HG03354 (cell line): ENCODE measurements around the gene CCL27.

Source experiments
- ATAC-seq: cut with Tn5 transposase; IDR thresholded peaks from one replicate; pipeline ENCODE4 v1.9.1; 2021; ENCODE audit warnings: mild to moderate bottlenecking; ENCODE audit not compliant: unreplicated experiment, poor library complexity, severe bottlenecking

CCL27 gene

GRCh38 chr9:34630402-34631154, 31.9 kb downstream of the CCL27 start:
- no peak for ATAC-seq

GRCh38 chr9:34629491-34629808, 33.0 kb downstream of the CCL27 start:
- no peak for ATAC-seq

DNA sequence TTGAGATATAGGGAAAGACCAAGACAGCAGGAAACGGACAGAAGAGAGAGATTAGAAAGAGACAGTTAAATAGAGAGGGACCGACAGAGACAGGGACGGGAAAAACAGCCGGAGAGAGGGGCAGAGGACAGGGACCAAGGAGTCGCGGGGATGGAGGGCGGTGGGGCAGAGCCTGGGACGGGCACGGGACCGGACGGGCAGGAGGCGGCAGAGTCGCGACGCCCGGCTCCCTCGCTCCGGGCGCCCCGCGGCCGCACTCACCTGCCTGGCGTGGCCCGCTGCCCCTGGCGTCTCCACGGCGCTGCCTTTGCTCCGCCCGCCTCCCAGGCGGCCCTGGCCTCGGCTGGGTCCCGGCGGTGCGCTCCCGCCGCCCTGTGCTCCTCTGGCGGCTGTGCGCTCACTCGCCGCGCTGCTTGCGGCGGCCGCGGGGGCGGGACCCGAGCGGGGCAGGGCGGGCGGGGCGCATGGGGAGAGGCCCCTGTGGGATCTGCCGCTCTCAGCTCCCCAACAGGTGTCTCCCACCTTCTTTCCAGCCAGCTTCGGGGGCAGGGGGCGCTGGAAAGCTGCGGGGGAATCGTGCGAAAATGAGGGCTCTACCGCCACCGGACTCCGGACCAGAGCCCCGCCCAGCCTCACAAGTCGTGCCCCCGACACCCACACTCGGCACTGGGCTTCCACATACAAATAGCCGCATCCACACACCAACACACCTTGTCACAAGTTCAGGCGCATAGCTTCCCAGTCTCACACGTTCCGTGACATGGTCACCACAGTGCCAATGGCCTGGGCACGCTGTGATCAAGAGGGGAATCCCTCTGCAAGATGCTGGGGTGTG, 33.6 kb downstream of the CCL27 start, which contains the start of gene ARID3C:
Gene ARID3C (minus strand): TSS at position 411 of the 835 bp plus-strand sequence. CDS start 1,052 bp downstream, outside the sequence.
- ATAC-seq = no peak

- no peak for ATAC-seq
Observed at GRCh38 chr9:34627716-34628655, 34.5 kb downstream of the CCL27 start.

DNA sequence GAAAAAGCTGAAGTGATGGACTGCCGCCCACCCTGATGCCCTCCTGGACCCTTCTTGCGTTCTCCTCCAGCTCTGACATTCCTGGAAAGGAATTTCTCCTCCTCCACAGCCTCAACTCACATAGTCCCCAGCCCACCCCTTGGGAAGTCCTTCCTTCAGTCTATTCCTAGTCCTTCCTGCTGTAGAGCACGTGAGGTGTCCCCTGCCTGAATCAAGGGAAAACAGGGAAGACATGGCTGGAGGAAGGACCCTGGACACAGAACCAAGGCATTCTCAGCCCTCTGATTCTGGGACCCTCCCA, 37.3 kb downstream of the CCL27 start:
- no peak for ATAC-seq

DNA sequence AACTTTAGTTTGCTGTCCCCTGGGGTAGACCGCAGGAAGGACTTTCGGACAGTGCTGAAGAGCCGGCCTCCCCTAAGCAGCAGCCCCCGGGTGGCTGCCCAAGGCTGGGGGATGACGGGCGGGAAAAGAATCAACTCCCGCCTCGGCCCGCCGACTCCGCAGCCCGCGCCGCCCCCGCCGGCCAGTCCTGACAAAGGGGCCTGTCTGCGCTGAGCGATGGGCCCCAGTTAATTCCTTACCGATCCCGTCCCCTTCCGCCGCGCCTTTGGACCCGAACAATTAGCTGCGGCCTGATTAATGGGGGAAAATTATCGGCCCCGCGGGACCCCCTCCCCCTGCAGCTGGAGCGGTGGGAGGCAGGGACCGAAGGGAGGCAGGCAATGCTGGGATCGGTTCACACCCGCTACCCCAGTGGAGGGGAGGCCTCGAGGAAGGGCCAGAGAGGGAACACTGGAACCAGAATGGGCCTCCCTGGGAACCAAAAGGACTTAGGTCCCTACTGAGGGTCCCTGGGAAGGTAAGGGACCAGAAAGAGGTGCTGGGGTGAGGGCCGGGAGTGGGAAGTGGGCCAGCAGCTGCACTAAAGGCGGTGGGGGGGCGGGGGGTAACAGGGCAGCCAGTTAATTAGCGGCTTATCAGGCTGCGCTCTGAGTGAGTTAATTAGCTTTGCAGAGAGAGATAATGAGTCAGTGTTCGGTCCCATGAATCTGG, 37.8 kb downstream of the CCL27 start:
- ATAC-seq = no peak

DNA sequence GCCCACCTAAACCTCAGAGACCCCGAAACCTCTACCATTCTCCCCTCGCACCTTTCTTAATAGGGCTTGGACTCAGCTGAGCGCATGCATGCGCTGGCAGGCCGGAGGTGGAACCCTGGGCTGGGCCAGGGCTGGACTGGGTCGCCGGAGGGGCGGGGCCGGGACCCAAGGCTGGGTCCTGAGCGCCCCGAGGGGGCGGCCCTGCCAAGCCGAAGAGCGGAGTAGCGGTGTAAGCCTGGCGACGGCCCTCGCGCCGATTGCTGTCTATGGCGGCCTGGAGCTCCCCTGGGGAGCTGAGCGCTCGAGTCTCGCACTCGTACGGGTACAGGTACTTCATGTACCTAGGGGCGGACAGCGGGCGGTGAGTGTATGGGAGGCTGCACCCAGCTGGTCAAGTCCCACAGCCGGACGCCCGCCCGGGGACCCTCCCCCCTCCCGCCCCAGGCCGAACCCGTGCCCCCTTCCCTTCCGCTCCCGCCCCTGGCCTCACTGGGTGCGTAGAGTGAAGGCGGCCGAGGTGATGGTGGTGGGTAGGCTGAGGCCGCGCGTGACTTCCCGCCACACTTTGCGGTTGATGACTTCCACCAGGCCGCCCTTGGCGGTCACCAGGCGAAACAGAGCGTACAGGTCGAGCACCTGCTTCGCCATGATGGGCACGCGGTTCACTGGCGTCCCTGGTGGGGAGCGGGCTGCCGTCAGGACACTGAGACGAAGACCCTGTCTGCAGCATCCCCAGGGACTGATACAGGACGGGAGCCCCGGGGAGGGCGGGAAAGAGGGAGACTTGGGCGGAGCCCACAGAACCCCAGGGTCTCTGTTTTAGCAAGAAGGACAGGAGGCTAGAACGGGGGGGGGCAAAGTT, 38.9 kb downstream of the CCL27 start:
- ATAC-seq = no peak

DNA sequence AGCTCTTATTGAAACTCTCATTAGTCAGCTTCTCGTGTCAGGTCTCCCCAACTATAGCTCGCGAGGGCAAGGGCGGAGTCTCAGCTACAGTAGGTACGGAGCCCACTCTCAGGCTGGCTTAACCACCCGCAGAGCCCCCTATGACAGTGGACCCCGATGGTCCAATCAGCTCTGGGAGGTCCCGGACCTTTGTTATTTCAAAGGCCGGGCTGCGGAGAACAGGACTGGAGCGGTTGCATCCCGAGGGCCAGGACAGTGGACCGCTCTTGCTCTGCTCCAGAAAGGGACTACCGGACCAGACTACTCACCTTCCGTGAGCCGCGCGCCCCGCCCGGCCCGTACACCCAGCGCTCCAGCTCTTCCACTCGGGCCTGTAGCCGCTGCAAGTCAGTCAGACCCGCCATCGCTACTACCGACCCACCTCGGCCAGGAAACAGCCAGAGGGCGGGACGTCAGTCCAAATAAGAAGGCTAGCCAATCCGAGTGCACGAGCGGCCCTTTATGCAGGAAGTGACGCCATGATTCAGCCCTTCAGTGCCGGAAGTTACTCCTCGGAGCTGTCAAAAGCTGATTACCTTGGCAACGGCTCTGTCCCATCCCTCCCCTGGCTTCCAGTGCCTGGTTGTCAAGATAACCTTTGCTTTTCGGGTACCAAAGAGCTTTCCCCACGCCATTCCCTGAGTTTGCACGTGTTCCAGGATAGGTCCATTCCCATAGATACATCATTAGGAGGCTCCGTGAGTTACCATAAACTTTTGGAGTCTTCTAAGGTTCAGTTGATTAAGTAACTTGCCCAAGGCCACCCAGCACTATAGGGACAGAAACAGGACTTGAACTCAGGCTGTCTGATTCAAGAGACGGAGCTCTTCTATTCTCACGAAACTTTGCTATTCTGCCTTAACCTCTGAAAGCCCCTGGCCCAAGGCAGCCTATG, 42.1 kb downstream of the CCL27 start, which contains the start of gene DCTN3:
Gene DCTN3 (minus strand): TSS at position 435 of the 934 bp plus-strand sequence. CDS start 31 bp downstream, at position 404.
- peak; percentile 99 for ATAC-seq

- ATAC-seq = no peak
Observed at GRCh38 chr9:34615132-34615531, 47.3 kb downstream of the CCL27 start.

GRCh38 chr9:34612788-34613390, 49.6 kb downstream of the CCL27 start:
- ATAC-seq = no peak
